SK-N-SH treated with all-trans-retinoic acid at 6 μM for 48 hours (cell line): ENCODE measurements around the gene C6orf132.

Experiments
- ATAC-seq: fragments of 200-7000 bp; cut with Tn5 transposase; 3 replicates; pipeline ENCODE4 v1.9.1; 2020; ENCODE audit warnings: mild to moderate bottlenecking, moderate library complexity
- BACH2 ChIP-seq: fragments of 250-450 bp; sonication (Bioruptor Pico); IDR thresholded peaks from 2 replicates; pipeline ENCODE4 v1.9.0; 2021; ENCODE audit warnings: mild to moderate bottlenecking, borderline replicate concordance
- CSDC2 ChIP-seq: fragments of 250-450 bp; sonication (Bioruptor Pico); IDR thresholded peaks from 2 replicates; pipeline ENCODE4 v1.5.0; 2020; ENCODE audit warnings: mild to moderate bottlenecking, moderate library complexity
- CSRNP3 ChIP-seq: fragments of 250-450 bp; sonication (Bioruptor Pico); IDR thresholded peaks from 2 replicates; pipeline ENCODE4 v1.5.1; 2021; ENCODE audit warnings: mild to moderate bottlenecking, moderate library complexity
- ESRRG ChIP-seq: fragments of 250-450 bp; sonication (Bioruptor Pico); IDR thresholded peaks from 2 replicates; pipeline ENCODE4 v1.6.1; 2021; ENCODE audit warnings: mild to moderate bottlenecking
- GLIS3 ChIP-seq: fragments of 250-450 bp; sonication (Bioruptor Pico); IDR thresholded peaks from 2 replicates; pipeline ENCODE4 v1.5.0; 2020; ENCODE audit warnings: mild to moderate bottlenecking, moderate library complexity
- ISL1 ChIP-seq: fragments of 250-450 bp; sonication (Bioruptor Pico); IDR thresholded peaks from 2 replicates; pipeline ENCODE4 v2.1.2; 2022; ENCODE audit warnings: mild to moderate bottlenecking, moderate library complexity
- OSR1 ChIP-seq: fragments of 250-450 bp; sonication (Bioruptor Pico); IDR thresholded peaks from 2 replicates; pipeline ENCODE4 v1.8.0; 2022; ENCODE audit warnings: moderate library complexity, mild to moderate bottlenecking, inconsistent platforms
- PATZ1 ChIP-seq: fragments of 250-450 bp; sonication (Bioruptor Pico); IDR thresholded peaks from 2 replicates; pipeline ENCODE4 v1.8.0; 2020; ENCODE audit warnings: mild to moderate bottlenecking, moderate library complexity, borderline replicate concordance
- POU6F1 ChIP-seq: fragments of 250-450 bp; sonication (Bioruptor Pico); IDR thresholded peaks from 2 replicates; pipeline ENCODE4 v1.8.0; 2021; ENCODE audit warnings: low read depth, mild to moderate bottlenecking, moderate library complexity, borderline replicate concordance
- PPARA ChIP-seq: fragments of 250-450 bp; sonication (Bioruptor Pico); IDR thresholded peaks from 2 replicates; pipeline ENCODE4 v1.5.0; 2020; ENCODE audit warnings: mild to moderate bottlenecking, borderline replicate concordance
- SNAI2 ChIP-seq: fragments of 250-450 bp; sonication (Bioruptor Pico); IDR thresholded peaks from 2 replicates; pipeline ENCODE4 v1.5.0; 2020; ENCODE audit warnings: mild to moderate bottlenecking, moderate library complexity
- TCF4 ChIP-seq: fragments of 250-450 bp; sonication (Bioruptor Pico); IDR thresholded peaks from 2 replicates; pipeline ENCODE4 v1.8.0; 2021; ENCODE audit warnings: mild to moderate bottlenecking, moderate library complexity, borderline replicate concordance
- TOX ChIP-seq: fragments of 250-450 bp; sonication (Bioruptor Pico); IDR thresholded peaks from 2 replicates; pipeline ENCODE4 v1.8.0; 2021; ENCODE audit warnings: mild to moderate bottlenecking, moderate library complexity, borderline replicate concordance
- TSHZ2 ChIP-seq: fragments of 250-450 bp; sonication (Bioruptor Pico); IDR thresholded peaks from 2 replicates; pipeline ENCODE4 v1.5.0; 2020; ENCODE audit warnings: mild to moderate bottlenecking, moderate library complexity
- ZFP30 ChIP-seq: fragments of 450-650 bp; formaldehyde crosslinking; IDR thresholded peaks from 2 replicates; pipeline ENCODE4 v1.5.0; 2022; ENCODE audit warnings: mild to moderate bottlenecking, moderate library complexity
- ZNF8 ChIP-seq: fragments of 450-650 bp; formaldehyde crosslinking; IDR thresholded peaks from 2 replicates; pipeline ENCODE4 v1.5.0; 2020; ENCODE audit warnings: mild to moderate bottlenecking, moderate library complexity

Gene C6orf132

GRCh38 chr6:42131531-42131930, 10.9 kb downstream of the C6orf132 start (continued):
- TF ChIP-seq CSRNP3 (CRISPR knock-in tag) (no peak), POU6F1 (CRISPR knock-in tag) (no peak)

- ATAC-seq, result no peak
- TF ChIP-seq TSHZ2, result no peak
- TF ChIP-seq BACH2 (CRISPR knock-in tag), result no peak
- TF ChIP-seq ESRRG (CRISPR knock-in tag), result no peak
- TF ChIP-seq ISL1 (CRISPR knock-in tag), result no peak
- TF ChIP-seq SNAI2 (CRISPR knock-in tag), result no peak
- no peak for TF ChIP-seq CSDC2 (CRISPR knock-in tag)
- TF ChIP-seq ZNF8 (CRISPR knock-in tag), result no peak
- TF ChIP-seq POU6F1 (CRISPR knock-in tag), result no peak
- TF ChIP-seq GLIS3 (CRISPR knock-in tag), result no peak
- no peak for TF ChIP-seq PATZ1 (CRISPR knock-in tag)
- TF ChIP-seq TOX (CRISPR knock-in tag), result no peak
- TF ChIP-seq PPARA, result no peak
Observed at GRCh38 chr6:42129360-42129676, 13.1 kb downstream of the C6orf132 start.

GRCh38 chr6:42128460-42129359, 13.7 kb downstream of the C6orf132 start:
- TF ChIP-seq CSDC2 (CRISPR knock-in tag), result no peak
- TF ChIP-seq PPARA, result no peak
- no peak for TF ChIP-seq BACH2 (CRISPR knock-in tag)
- TF ChIP-seq POU6F1 (CRISPR knock-in tag), result no peak
- TF ChIP-seq GLIS3 (CRISPR knock-in tag), result no peak
- no peak for TF ChIP-seq ZFP30 (CRISPR knock-in tag)
- no peak; the same call in 2 of the 3 replicates for ATAC-seq

GRCh38 chr6:42125663-42126062, 16.8 kb downstream of the C6orf132 start:
- TF ChIP-seq CSDC2 (CRISPR knock-in tag), result no peak
- TF ChIP-seq TCF4, result no peak
- TF ChIP-seq POU6F1 (CRISPR knock-in tag), result no peak
- no peak for TF ChIP-seq ZFP30 (CRISPR knock-in tag)
- no peak for TF ChIP-seq ESRRG (CRISPR knock-in tag)
- no peak for TF ChIP-seq OSR1 (CRISPR knock-in tag)
- TF ChIP-seq SNAI2 (CRISPR knock-in tag), result no peak
- no peak for TF ChIP-seq ISL1 (CRISPR knock-in tag)
- no peak for ATAC-seq
